NCI-H146 (cell line): ENCODE results near the gene ZMIZ1.

Source experiments
- DNase-seq: peaks from one replicate; lab custom pipeline; 2025; lab: John Stamatoyannopoulos, UW

Gene ZMIZ1

GRCh38 chr10:79150444-79150754 is 81.6 kb downstream of the ZMIZ1 start:
- DNase-seq, result no peak

GRCh38 chr10:79152423-79152817 is 83.7 kb downstream of the ZMIZ1 start:
- no peak for DNase-seq

GRCh38 chr10:79153745-79154144 is 85.0 kb downstream of the ZMIZ1 start:
- DNase-seq, result no peak

GRCh38 chr10:79155301-79156081 is 86.7 kb downstream of the ZMIZ1 start:
- no peak for DNase-seq

- DNase-seq, result no peak
Observed at GRCh38 chr10:79156334-79157274, 87.8 kb downstream of the ZMIZ1 start.

- no peak for DNase-seq
Observed at GRCh38 chr10:79158004-79158340, 89.2 kb downstream of the ZMIZ1 start.

GRCh38 chr10:79158402-79159097 is 89.8 kb downstream of the ZMIZ1 start:
- no peak for DNase-seq

GRCh38 chr10:79159141-79159651 is 90.4 kb downstream of the ZMIZ1 start:
- no peak for DNase-seq

GRCh38 chr10:79159785-79160184 is 91.0 kb downstream of the ZMIZ1 start:
- DNase-seq, result no peak

- DNase-seq, result no peak
Observed at GRCh38 chr10:79160191-79160590, 91.4 kb downstream of the ZMIZ1 start.

- no peak for DNase-seq
Observed at GRCh38 chr10:79161557-79161956, 92.8 kb downstream of the ZMIZ1 start.

GRCh38 chr10:79162022-79162421 is 93.3 kb downstream of the ZMIZ1 start:
- no peak for DNase-seq

GRCh38 chr10:79162861-79163665 is 94.3 kb downstream of the ZMIZ1 start:
- no peak for DNase-seq

GRCh38 chr10:79163666-79163975 is 94.9 kb downstream of the ZMIZ1 start:
- no peak for DNase-seq

GRCh38 chr10:79164075-79164474 is 95.3 kb downstream of the ZMIZ1 start:
- no peak for DNase-seq

GRCh38 chr10:79165070-79165778 is 96.5 kb downstream of the ZMIZ1 start:
- DNase-seq, result no peak

GRCh38 chr10:79166312-79166721 is 97.6 kb downstream of the ZMIZ1 start:
- no peak for DNase-seq

GRCh38 chr10:79166741-79167140 is 98.0 kb downstream of the ZMIZ1 start:
- DNase-seq, result no peak

- DNase-seq, result no peak
Observed at GRCh38 chr10:79167537-79167936, 98.8 kb downstream of the ZMIZ1 start.

- DNase-seq, result no peak
Observed at GRCh38 chr10:79168210-79168609, 99.4 kb downstream of the ZMIZ1 start.

- no peak for DNase-seq
Observed at GRCh38 chr10:79170226-79170752, 101.5 kb downstream of the ZMIZ1 start.
